ENCODE measurements around the gene MANBA.
A peak's percentile ranks its signal among the peaks of the same experiment; 100 is the strongest.

MANBA gene

GRCh38 chr4:102604222-102604940 lies 156.4 kb downstream of the MANBA start:
- no peak overlapping the region for H3K4me3 ChIP-seq (ENCODE audit: low read length, poor library complexity, severe bottlenecking)
- H3K9ac ChIP-seq (ENCODE audit: low read depth, low read length, poor library complexity, severe bottlenecking), result no peak overlapping the region
- no peak for TF ChIP-seq EZH2phosphoT487 (IDR thresholded peaks at IDR 0.05; ENCODE audit: borderline replicate concordance)
- TF ChIP-seq, protein P1, sequence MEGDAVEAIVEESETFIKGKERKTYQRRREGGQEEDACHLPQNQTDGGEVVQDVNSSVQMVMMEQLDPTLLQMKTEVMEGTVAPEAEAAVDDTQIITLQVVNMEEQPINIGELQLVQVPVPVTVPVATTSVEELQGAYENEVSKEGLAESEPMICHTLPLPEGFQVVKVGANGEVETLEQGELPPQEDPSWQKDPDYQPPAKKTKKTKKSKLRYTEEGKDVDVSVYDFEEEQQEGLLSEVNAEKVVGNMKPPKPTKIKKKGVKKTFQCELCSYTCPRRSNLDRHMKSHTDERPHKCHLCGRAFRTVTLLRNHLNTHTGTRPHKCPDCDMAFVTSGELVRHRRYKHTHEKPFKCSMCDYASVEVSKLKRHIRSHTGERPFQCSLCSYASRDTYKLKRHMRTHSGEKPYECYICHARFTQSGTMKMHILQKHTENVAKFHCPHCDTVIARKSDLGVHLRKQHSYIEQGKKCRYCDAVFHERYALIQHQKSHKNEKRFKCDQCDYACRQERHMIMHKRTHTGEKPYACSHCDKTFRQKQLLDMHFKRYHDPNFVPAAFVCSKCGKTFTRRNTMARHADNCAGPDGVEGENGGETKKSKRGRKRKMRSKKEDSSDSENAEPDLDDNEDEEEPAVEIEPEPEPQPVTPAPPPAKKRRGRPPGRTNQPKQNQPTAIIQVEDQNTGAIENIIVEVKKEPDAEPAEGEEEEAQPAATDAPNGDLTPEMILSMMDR (conservative IDR thresholded peaks at IDR 0.05; ENCODE audit: low read length), result peak; percentile 35; the same call in 1 of the 2 replicates
- no peaks in the 10 kb centered on the region for H3K79me2 ChIP-seq (ENCODE audit: insufficient read depth, low read length)
- no peaks in the 10 kb centered on the region for H4K20me1 ChIP-seq (ENCODE audit: insufficient read depth, low read length, poor library complexity, severe bottlenecking)
- no peaks in the 10 kb centered on the region for H3K4me1 ChIP-seq (ENCODE audit: insufficient read depth, low read length, poor library complexity, severe bottlenecking)
- H3F3A ChIP-seq (ENCODE audit: low read depth), result no peaks in the 10 kb centered on the region
- H3K4me2 ChIP-seq (ENCODE audit: low read depth, low read length, poor library complexity, severe bottlenecking), result no peak overlapping the region
- H3K36me3 ChIP-seq (ENCODE audit: insufficient read depth, low read length), result peaks cover 76% of the 10 kb centered on the region
- no peaks in the 10 kb centered on the region for H3K9me2 ChIP-seq (replicated peaks; ENCODE audit: low read depth, low read length)
- H3K27me3 ChIP-seq (ENCODE audit: insufficient read depth, low read length, poor library complexity, severe bottlenecking), result no peaks in the 10 kb centered on the region
- no peaks in the 10 kb centered on the region for H3K9me3 ChIP-seq (ENCODE audit: insufficient read depth, low read depth, low read length)
- H2AFZ ChIP-seq (ENCODE audit: low read length), result no peak overlapping the region

DNA sequence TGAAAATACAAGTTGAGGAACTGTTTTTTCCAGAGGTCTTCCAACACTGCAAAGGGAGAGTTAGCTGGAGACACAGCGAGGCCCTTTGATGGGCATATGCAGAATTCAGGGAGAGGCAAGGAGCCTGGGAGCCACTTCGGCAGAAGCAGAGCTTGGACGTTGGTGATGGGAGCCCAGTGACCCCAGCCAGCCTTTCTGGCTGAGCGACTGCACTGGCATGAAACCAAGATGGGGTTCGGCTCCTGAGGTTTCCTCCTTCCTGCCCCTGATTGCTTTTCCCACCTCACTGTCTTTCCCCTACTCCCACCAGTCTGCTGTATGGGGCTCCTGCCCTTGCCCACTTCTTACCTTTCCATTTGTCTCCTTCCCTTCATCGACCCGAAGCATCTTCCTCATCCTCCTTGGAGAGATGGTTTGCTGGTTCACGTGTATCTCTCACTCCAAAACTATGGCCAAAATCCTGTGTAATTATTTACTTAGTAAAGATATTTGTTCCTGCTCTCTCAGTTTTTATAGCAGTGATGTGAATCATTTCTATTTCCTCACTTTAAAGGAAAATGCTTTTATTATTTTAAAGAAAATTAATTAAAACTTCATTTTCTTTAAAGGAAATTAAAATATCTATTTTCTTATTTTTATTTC lies 159.1 kb downstream of the MANBA start:
- no peak overlapping the region for H3K9ac ChIP-seq (ENCODE audit: low read depth, low read length, poor library complexity, severe bottlenecking)
- no peaks in the 10 kb centered on the region for H3K79me2 ChIP-seq (ENCODE audit: insufficient read depth, low read length)
- H3K4me1 ChIP-seq (ENCODE audit: insufficient read depth, low read length, poor library complexity, severe bottlenecking), result no peaks in the 10 kb centered on the region
- no peaks in the 10 kb centered on the region for H4K20me1 ChIP-seq (ENCODE audit: insufficient read depth, low read length, poor library complexity, severe bottlenecking)
- no peaks in the 10 kb centered on the region for H3K9me3 ChIP-seq (ENCODE audit: insufficient read depth, low read depth, low read length)
- TF ChIP-seq, protein P1 (conservative IDR thresholded peaks at IDR 0.05; ENCODE audit: low read length), result no peak
- no peak for TF ChIP-seq EZH2phosphoT487 (IDR thresholded peaks at IDR 0.05; ENCODE audit: borderline replicate concordance)
- no peaks in the 10 kb centered on the region for H3F3A ChIP-seq (ENCODE audit: low read depth)
- H3K27me3 ChIP-seq (ENCODE audit: insufficient read depth, low read length, poor library complexity, severe bottlenecking), result no peaks in the 10 kb centered on the region
- no peak overlapping the region for H2AFZ ChIP-seq (ENCODE audit: low read length)
- H3K36me3 ChIP-seq (ENCODE audit: insufficient read depth, low read length), result peaks cover 80% of the 10 kb centered on the region
- H3K4me2 ChIP-seq (ENCODE audit: low read depth, low read length, poor library complexity, severe bottlenecking), result no peak overlapping the region
- no peak overlapping the region for H3K4me3 ChIP-seq (ENCODE audit: low read length, poor library complexity, severe bottlenecking)
- H3K9me2 ChIP-seq (replicated peaks; ENCODE audit: low read depth, low read length), result no peaks in the 10 kb centered on the region

GRCh38 chr4:102600689-102601088 lies 160.1 kb downstream of the MANBA start:
- TF ChIP-seq, protein P1 (conservative IDR thresholded peaks at IDR 0.05; ENCODE audit: low read length), result no peak
- TF ChIP-seq EZH2phosphoT487 (IDR thresholded peaks at IDR 0.05; ENCODE audit: borderline replicate concordance), result no peak
- Histone ChIP-seq H3K9ac (ENCODE audit: low read depth, low read length, poor library complexity, severe bottlenecking) (no peak overlapping the region), H3K4me3 (ENCODE audit: low read length, poor library complexity, severe bottlenecking) (no peak overlapping the region), H2AFZ (ENCODE audit: low read length) (no peak overlapping the region), H3K27me3 (ENCODE audit: insufficient read depth, low read length, poor library complexity, severe bottlenecking) (no peaks in the 10 kb centered on the region), H4K20me1 (ENCODE audit: insufficient read depth, low read length, poor library complexity, severe bottlenecking) (no peaks in the 10 kb centered on the region), H3K4me2 (ENCODE audit: low read depth, low read length, poor library complexity, severe bottlenecking) (no peak overlapping the region), H3F3A (ENCODE audit: low read depth) (no peaks in the 10 kb centered on the region), H3K9me3 (ENCODE audit: insufficient read depth, low read depth, low read length) (no peaks in the 10 kb centered on the region), H3K4me1 (ENCODE audit: insufficient read depth, low read length, poor library complexity, severe bottlenecking) (no peaks in the 10 kb centered on the region), H3K36me3 (ENCODE audit: insufficient read depth, low read length) (peaks cover 84% of the 10 kb centered on the region), H3K79me2 (ENCODE audit: insufficient read depth, low read length) (no peaks in the 10 kb centered on the region), H3K9me2 (replicated peaks; ENCODE audit: low read depth, low read length) (no peaks in the 10 kb centered on the region)

All from Loucy (cell line).